ENCODE measurements around the gene PTF1A.

PTF1A gene

DNA sequence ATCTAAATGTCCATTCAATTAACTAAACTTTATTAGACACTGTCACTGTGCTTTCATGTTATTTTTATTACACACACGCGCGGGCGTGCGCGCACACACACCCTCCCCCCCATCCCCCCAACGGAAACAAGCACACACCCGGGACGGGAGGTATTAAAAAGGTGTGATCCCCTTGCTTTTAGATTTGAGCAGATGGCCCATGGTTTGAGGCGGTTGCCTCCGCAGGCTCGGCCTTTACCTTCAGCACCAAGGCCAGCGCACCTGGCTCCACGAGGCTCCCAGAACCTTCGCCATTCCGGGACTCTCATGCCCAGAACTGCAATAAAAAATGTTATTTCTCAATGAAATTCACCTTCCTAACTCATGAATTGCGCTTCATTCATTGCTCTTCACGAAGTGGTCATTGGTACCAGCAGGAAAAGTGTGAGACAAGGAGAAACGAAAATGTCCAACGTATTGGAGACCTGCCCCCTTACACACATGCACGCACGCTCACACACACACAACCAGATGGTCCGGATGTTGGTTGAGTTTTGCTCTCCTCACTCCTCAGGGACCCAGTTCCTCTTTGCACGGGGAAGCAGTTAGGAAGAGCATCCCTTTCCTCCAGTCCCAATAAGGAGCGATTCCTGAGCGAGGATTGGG, 20.8 kb upstream of the PTF1A start:
- no peak overlapping the region for H3K4me3 ChIP-seq (replicated peaks; ENCODE audit: low read depth, low read length)
- TF ChIP-seq, protein P1, sequence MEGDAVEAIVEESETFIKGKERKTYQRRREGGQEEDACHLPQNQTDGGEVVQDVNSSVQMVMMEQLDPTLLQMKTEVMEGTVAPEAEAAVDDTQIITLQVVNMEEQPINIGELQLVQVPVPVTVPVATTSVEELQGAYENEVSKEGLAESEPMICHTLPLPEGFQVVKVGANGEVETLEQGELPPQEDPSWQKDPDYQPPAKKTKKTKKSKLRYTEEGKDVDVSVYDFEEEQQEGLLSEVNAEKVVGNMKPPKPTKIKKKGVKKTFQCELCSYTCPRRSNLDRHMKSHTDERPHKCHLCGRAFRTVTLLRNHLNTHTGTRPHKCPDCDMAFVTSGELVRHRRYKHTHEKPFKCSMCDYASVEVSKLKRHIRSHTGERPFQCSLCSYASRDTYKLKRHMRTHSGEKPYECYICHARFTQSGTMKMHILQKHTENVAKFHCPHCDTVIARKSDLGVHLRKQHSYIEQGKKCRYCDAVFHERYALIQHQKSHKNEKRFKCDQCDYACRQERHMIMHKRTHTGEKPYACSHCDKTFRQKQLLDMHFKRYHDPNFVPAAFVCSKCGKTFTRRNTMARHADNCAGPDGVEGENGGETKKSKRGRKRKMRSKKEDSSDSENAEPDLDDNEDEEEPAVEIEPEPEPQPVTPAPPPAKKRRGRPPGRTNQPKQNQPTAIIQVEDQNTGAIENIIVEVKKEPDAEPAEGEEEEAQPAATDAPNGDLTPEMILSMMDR (IDR thresholded peaks at IDR 0.05; ENCODE audit: low read length, missing control alignments), result no peak
- DNase-seq (ENCODE audit: low read depth), result peak; percentile 60

DNA sequence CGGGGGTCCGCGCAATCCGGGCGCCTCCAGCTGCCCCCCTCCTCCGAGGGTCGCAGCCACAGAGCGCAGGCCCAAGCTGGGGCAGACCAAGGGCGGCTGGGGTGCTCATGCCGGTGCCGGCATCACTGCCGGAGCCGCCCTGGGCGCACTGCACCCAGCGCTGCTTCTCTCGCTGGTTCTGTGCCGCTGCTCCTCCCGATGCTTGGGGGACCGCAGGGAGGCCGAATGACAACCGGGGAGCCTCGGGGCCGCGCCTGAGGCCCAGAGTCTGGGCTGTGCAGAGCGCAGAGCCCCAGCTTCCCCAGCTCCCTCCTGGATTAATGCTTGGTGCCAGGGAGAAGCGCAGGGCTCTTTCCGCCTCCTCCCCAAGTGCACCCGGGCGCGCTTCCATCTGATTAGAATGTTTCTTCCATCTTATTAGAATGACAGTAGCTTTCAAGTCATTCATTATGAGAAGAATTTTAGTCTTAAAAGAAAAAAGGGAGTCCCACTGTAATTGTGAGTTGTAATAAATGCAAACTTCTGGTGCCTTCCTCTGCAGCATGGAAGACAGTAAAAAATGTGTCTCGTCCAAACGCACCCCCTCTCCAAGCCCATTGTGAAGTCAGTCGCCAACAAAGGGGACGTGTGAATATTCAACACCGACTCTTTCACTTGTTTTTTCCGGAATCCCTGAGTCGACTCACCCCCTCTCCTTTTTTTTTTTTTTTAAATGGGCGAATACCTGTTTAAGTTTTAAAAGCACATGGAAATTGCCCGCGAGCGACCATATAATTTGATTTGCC, 19.5 kb upstream of the PTF1A start:
- no peak for DNase-seq (ENCODE audit: low read depth)
- TF ChIP-seq, protein P1 (IDR thresholded peaks at IDR 0.05; ENCODE audit: low read length, missing control alignments), result no peak
- H3K4me3 ChIP-seq (replicated peaks; ENCODE audit: low read depth, low read length), result no peak overlapping the region

DNA sequence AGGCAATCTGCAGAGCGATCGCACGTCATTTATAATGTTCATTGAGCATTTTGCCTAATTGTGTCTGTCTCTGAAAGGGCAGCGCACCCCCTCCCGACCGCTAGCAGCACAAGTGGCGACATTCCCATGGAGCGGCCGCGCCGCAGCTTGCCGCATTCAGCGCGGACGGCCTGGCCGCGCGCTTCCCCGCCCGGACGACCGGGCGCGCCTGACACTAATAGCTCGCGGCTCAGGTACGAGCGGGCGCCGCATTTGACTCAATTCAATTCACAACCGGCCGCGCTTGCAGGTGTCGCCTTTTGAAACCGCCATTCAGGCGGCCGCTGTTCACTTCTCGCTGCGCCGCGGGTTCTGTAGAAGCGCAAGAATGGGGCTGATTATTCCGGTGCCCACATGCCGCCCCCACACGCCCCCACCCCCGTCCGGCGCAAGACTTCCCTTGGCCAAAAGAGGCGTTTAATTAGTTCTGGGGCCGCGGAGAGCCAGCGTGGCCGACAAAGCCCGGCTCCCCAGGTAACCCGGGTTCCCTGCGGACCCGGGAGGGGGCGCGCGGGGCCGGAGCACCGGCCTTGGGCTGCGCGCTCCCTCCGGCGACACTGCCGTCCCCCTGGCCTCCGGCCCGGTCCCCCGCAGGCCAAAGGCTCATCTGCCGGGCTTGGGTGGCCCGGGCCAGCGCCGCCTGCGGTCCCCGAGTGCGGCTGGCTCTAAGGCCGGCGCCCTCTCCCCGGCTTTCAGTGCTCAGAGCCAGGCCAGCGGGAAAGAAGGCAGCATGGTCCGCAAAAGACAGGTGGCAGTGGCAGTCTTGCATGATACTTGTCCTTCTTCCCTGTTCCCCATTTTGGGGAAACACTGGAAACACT, 18.7 kb upstream of the PTF1A start:
- no peak for DNase-seq (ENCODE audit: low read depth)
- TF ChIP-seq, protein P1 (IDR thresholded peaks at IDR 0.05; ENCODE audit: low read length, missing control alignments), result no peak
- no peak overlapping the region for H3K4me3 ChIP-seq (replicated peaks; ENCODE audit: low read depth, low read length)

DNA sequence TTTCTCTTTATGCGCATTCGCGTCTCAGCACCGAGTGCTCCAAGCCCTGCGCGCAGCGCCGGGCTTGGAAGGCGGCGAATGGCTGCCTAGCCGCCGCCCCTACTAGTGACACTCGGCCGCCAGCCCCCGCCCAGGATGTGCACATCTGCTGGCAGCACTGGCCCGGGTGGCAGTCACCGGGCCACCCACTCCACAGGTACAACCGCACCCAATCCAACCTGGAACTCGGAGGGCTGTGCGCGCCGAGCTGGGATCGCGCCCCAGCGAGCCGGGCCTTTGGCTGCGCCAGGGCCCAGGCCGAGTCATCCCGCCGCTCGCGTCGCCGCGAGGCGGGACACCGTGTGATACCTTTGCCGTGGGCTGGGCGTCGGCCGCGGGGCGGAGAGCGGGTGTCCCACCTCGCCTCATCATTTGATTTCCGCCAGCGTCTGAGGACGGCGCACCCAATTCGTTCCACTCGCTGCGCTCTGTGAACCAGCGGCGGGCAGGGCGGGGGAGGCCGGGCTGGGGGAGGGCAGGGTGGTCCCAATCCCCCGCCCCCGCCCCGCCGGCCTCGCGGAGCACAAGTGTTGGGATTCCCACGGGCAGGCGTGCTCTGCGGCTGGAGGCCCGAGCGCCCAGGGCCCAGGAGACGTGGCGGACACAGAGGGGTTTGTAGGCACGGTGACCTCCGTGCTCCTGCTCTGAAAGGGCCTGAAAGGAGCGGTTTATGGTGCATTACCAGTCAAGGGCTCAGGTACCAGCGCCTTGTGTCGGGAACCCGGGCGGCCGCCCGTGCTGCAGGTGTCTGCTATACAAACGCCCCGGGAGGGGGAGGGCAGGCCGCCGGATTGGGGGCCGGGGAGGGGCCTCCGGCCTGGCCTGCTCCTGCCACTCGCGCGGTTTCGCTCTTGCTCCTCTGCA, 17.8 kb upstream of the PTF1A start:
- TF ChIP-seq, protein P1 (IDR thresholded peaks at IDR 0.05; ENCODE audit: low read length, missing control alignments), result no peak
- DNase-seq (ENCODE audit: low read depth), result no peak
- no peak overlapping the region for H3K4me3 ChIP-seq (replicated peaks; ENCODE audit: low read depth, low read length)

DNA sequence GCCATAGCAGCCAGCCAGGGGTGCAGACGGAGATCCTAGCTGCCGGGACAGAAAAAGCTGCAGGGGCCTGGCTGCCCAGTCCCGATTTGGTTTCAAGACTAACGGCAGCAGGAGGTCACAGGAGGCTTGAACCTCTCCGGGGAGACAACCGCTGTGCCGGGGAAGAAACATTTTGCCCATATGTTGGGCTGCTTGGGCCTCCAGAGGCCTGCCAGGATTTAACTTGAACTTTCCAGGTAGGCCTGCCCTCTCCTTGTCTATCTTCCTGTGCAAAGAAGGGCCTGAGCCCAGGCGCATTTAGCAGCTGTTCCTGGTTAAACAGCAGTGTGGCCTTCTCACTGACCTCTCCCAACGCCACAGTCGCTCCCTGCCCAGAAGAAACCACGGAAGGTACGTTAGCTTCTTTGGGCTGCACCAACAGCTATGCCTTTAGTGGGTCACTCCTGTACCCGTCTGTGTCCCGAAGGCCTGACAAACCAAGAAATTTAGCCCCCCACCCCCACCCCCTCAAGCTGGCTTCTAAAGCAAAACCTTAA, 17.1 kb upstream of the PTF1A start:
- H3K4me3 ChIP-seq (replicated peaks; ENCODE audit: low read depth, low read length), result no peak overlapping the region
- no peak for DNase-seq (ENCODE audit: low read depth)
- TF ChIP-seq, protein P1 (IDR thresholded peaks at IDR 0.05; ENCODE audit: low read length, missing control alignments), result no peak

DNA sequence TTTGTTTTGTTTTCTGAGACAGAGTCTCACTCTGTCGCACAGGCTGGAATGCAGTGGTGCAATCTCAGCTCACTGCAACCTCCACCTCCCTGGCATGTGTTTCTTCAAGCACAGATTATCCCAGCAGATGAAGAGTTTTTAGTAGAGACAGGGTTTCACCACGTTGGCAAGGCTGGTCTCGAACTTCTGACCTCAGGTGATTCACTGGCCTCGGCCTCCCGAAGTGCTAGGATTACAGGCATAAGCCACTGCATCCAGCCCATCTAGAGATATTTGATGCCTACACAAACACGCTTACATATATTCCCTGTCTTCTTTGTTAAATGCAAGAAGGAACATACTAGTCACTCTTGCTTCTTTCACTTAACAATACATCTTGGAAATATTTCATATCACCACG, 5.9 kb upstream of the PTF1A start:
- no peak for DNase-seq (ENCODE audit: low read depth)
- H3K4me3 ChIP-seq (replicated peaks; ENCODE audit: low read depth, low read length), result no peak overlapping the region
- TF ChIP-seq, protein P1 (IDR thresholded peaks at IDR 0.05; ENCODE audit: low read length, missing control alignments), result no peak
